GM18868 (cell line): ENCODE measurements around the gene SMIM30.
"Not testable (repeated sequence)": the region's sequence is repeated elsewhere in the genome, so short reads cannot be mapped to it uniquely, and the experiment has no call there.

Source experiments
- ATAC-seq: cut with Tn5 transposase; IDR thresholded peaks from one replicate; pipeline ENCODE4 v1.9.1; 2021; ENCODE audit warnings: mild to moderate bottlenecking, moderate library complexity; ENCODE audit not compliant: unreplicated experiment

The SMIM30 gene

GRCh38 chr7:113118074-113118959 lies at the start of gene SMIM30:
TSS of gene SMIM30 (minus strand) at chr7:113118554. CDS start at chr7:113117578, 976 bp downstream.
- ATAC-seq = peak; percentile 98

DNA sequence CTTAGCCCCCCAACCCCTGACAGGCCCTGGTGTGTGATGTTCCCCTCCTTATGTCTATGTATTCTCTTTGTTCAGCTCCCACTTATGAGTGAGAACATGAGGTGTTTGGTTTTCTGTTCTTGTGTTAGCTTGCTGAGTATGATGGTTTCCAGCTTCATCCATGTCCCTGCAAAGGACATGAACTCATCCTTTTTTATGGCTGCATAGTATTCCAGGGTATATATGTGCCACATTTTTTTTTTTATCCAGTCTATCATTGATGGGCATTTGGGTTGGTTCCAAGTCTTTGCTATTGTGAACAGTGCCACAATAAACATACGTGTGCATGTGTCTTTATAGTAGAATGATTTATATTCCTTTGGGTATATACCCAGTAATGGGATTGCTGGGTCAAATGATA lies 47.8 kb upstream of the SMIM30 start:
- ATAC-seq = not testable (repeated sequence)

- no peak for ATAC-seq
Observed at GRCh38 chr7:113161050-113161449, 42.7 kb upstream of the SMIM30 start.

DNA sequence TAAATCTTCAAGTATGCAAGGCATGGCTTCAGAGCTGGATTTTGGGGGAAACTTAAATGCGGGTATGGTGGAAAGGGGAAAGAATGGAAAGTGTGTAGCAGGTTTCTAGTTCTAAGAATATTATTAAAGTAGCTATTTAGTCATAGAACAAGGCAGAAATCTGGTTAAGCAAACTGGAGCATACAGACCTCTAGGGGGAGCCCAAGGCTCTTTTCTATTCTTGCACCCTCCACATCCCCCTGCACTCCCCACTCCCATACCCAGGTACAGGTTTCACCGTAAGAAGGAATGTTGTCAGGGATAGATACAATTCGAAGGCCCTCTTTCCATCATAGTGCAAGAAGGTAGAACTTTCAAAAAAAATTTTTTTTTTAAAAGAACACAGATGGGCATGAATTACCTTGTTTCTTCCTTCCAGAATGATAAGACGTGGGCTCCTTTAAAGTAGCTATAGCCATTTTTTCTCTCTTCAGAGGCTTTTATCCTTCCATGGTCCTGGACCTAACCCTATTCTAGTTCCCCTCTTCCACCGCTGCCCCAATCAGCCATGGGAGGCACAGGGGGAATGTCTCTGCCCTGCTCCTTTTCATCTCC lies 41.5 kb upstream of the SMIM30 start:
- peak; percentile 86 for ATAC-seq

GRCh38 chr7:113158756-113159155 lies 40.4 kb upstream of the SMIM30 start:
- no peak for ATAC-seq

DNA sequence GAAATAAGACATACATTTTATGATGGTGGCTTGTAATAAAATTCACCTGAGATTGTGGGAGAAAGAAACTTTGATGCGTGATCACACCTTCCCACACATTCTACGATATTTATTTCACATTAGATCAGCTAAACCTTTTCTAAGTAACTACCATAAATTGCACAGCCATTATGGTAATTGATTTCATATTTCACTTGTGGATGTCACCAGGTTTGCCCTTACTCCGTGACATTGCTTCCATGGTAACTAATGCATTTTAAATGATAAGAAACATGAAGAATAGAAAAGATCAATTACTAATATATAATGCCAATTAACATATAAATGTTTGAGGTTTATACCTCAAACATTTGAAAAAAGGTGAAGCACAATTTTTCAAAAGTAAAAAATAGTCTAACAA lies 35.8 kb upstream of the SMIM30 start:
- ATAC-seq = no peak

GRCh38 chr7:113144817-113145216 lies 26.5 kb upstream of the SMIM30 start:
- ATAC-seq = no peak

GRCh38 chr7:113143486-113144257 lies 25.3 kb upstream of the SMIM30 start:
- peak; percentile 61 for ATAC-seq

DNA sequence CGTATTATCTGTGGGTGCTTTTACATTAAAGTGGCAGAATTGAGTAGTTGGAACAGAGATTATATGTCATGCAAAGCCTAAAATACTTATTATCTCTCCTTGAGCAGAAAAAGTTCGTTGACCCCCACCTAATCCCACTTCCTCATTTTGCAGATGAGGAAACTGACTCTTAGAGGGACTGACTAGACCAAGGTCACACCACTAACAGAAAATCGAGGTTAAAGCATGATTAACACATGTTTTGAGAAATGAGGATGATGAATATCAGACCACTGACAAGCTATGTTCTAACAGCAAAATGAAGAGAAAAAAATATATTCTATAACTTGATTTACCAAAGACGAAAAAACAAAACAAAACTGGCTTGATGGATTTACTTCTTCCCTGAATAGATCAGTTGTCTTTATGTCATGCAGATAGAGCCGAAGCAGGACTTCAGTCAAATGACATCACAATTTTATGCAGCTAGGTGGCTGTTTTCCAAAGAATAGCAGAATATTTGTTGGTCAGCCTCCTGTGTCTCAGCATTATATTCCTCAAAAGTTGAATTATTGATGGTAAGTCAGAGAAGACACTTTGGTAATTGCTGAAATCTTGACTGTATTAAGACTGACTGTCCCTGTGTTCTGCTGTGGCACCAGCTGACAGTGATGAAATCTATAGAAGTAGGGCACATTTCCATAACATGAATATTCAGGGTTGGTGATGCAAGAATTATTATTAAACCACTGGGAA lies 24.2 kb upstream of the SMIM30 start:
- ATAC-seq = peak; percentile 75

- peak; percentile 1 for ATAC-seq
Observed at GRCh38 chr7:113141803-113142202, 23.4 kb upstream of the SMIM30 start.

GRCh38 chr7:113140956-113141355 lies 22.6 kb upstream of the SMIM30 start:
- no peak for ATAC-seq

GRCh38 chr7:113137241-113137640 lies 18.9 kb upstream of the SMIM30 start:
- ATAC-seq = no peak

GRCh38 chr7:113134025-113134424 lies 15.7 kb upstream of the SMIM30 start:
- ATAC-seq = no peak

GRCh38 chr7:113131367-113131766 lies 13.0 kb upstream of the SMIM30 start:
- no peak for ATAC-seq

DNA sequence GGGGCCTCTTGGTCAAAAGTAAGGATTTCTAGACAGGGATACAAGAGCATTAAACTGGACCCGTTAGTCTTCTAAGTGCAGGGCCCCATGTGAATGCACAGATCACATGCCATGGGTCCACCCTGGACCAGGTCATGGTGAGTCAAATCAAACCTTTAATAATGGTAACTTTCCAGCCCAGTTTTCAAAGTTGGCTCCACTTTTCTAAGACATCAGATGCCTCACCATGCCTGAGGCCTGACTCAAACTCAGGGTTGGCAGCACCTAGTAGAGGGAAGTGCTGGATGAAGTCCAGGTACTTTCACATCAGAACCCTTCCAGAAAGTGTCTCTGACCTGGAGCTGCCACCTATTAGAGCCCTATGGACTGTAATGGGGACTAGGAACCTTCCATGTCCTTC lies 9.7 kb upstream of the SMIM30 start:
- ATAC-seq = no peak

GRCh38 chr7:113125728-113126127 lies 7.4 kb upstream of the SMIM30 start:
- ATAC-seq = no peak

DNA sequence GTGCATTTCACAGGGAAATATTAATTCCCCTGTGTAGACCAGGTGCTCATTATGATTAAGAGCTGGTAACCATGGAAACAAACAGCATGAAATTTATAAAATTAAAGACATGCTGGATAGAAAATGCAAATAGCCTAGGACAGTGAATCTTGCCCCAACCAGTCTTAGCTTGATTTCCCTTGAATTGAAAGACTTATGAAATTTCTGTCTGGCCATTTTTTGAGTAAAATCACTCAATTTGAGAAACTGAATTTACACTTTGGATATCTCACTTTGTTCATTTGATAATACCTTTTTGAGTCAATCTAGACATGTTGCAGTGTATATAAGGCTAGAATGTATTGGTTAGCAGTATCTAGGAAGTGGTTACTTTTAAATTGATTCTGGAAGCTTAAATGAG lies 4.4 kb upstream of the SMIM30 start:
- ATAC-seq = no peak

DNA sequence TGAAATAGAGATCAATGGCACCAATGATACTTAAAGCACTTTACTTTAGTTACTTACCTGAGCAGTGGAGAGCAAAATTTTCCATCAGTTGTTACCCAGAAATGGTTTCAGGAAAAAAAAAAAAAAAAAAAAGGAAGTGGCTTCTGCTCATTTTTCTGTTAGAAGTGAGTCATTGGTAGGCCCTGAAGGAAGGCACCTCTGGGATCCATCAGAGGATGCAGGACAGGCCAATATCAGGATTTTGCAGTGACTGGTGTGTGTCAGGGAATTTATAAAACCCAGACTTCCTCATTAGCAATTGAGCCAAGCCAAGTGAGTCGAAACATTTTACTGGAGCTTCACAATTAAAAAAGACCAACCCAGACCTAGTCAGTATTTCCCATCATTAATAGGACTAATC lies 2.3 kb upstream of the SMIM30 start:
- no peak for ATAC-seq

DNA sequence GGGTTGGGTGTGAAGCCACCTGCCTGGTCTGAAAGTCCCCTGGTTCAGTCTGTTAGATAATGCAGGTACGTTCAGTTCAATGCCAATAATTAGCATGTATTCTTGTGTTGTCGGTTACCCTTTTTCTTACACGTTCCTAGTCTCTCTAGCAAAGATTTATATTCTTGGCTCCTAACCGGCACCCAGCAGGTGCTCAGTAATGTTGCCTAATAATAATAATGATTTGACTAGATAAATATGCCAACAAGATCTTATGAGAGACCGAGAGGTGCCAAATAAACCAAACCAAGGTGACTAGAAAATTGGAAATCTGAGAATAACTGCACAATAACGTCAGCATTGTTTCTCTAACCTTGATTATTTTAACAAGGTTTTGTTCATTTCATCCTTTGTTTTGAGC lies 1.1 kb upstream of the SMIM30 start:
- ATAC-seq = no peak

DNA sequence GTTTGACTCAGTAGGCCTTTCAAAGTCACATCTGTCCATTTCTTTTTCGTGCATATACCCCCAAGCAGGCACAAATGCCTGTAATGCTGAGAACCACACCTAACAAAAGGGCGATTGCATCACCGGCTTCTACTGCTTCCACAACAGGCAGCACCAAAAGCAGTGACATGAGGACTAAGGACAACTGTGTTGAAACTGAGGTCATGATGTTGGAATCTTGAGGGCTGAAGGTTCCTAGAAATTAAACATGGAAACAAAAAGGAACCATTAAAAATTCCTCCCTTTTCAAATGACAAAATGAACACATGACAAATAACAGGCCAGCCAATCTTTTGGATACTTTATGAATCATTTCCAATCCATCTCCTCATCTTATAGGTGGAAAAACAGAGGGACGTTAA lies 980 bp downstream of the SMIM30 start:
- ATAC-seq = not testable (repeated sequence)

DNA sequence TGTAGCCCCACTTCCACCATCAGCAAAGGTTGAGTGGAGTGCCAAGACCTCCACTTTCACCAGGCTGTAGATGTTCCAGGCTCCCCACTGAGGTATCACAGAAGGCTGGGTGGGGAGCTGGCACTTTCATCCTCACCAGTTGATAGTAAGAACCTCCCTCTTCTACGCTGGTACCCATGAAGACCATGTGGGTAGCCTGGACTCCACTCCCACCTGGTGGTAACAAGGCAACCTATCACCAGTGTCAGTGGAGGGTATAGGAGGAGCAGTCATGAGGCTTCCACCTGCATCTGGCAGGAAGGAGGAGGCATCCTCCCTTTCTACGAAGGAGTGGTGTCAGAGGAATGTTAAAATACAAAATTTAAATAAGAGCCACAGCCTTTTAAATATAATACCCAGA lies 4.4 kb downstream of the SMIM30 start:
- ATAC-seq = peak; percentile 38
